NT2/D1 (cell line): Measurements from ENCODE around the gene CCL2.

ENCODE experiments used
- SUZ12 ChIP-seq: IDR thresholded peaks from 2 replicates; pipeline ENCODE4 v1.6.1; 2011; ENCODE audit not compliant: insufficient read length, insufficient read depth; ENCODE audit errors: extremely low read depth
- YY1 ChIP-seq: IDR thresholded peaks from 2 replicates; pipeline ENCODE4 v1.6.1; 2011; ENCODE audit not compliant: insufficient read length, insufficient read depth

GRCh38 chr17:34206569-34206968 lies 48.5 kb upstream of the CCL2 start:
- TF ChIP-seq YY1: no peak
- TF ChIP-seq SUZ12: no peak
